ENCODE results near the gene FGD5.
A peak's percentile ranks its signal among the peaks of the same experiment; 100 is the strongest.

FGD5 gene

GRCh38 chr3:14780927-14781507 is 37.7 kb upstream of the FGD5 start:
- H2AK5ac ChIP-seq (ENCODE audit: low read depth, low read length), result no peak overlapping the region
- H3K4me1 ChIP-seq (ENCODE audit: control insufficient read depth in 2 of 2, insufficient read depth in 1 of 2, low read depth in 1 of 2, low read length in 2 of 2), result no peaks in the 10 kb centered on the region
- peak; percentile 24 for DNase-seq (ENCODE audit: low spot score)
- H2AFZ ChIP-seq (ENCODE audit: low read length), result no peak overlapping the region
- H3K4me2 ChIP-seq (ENCODE audit: insufficient read depth, low read length, poor library complexity, severe bottlenecking), result no peak overlapping the region
- no peak overlapping the region for H3K9ac ChIP-seq (ENCODE audit: low read depth, low read length, poor library complexity)
- H3K18ac ChIP-seq (ENCODE audit: low read length), result no peak overlapping the region
- H2BK15ac ChIP-seq (ENCODE audit: low read length), result no peak overlapping the region
- no peak overlapping the region for H3K14ac ChIP-seq (ENCODE audit: low read length)
- no peaks in the 10 kb centered on the region for H3K79me1 ChIP-seq (ENCODE audit: low read depth, low read length)
- H2BK12ac ChIP-seq (ENCODE audit: low read length), result no peak overlapping the region
- H3K27me3 ChIP-seq (ENCODE audit: control insufficient read depth in 3 of 3, insufficient read depth in 3 of 3, low read depth in 1 of 3, low read length in 3 of 3), result peaks cover 0 to 7% (median 0%) of the 10 kb centered on the region in 3 experiments
- H3K4me3 ChIP-seq (ENCODE audit: low read length in 2 of 2), result no peak overlapping the region
- no peak overlapping the region for H3K4ac ChIP-seq (ENCODE audit: low read length)
- no peak overlapping the region for H2BK5ac ChIP-seq (ENCODE audit: low read length)
- H3K36me3 ChIP-seq (replicated peaks in 1 of 2; ENCODE audit: control insufficient read depth in 2 of 2, insufficient read depth in 2 of 2, low read length in 2 of 2), result no peaks in the 10 kb centered on the region
- no CpG with 5 or more reads among the region's 12 CpGs for WGBS, 2 donors (ENCODE audit: extremely low coverage in 2 of 2, insufficient read length in 2 of 2, insufficient replicate concordance in 1 of 2)
- no peak overlapping the region for H4K8ac ChIP-seq (ENCODE audit: low read depth, low read length)
- no peak overlapping the region for H4K91ac ChIP-seq (ENCODE audit: low read depth, low read length, poor library complexity)
- no peak overlapping the region for H2BK120ac ChIP-seq (ENCODE audit: low read depth, low read length)
- no peak overlapping the region for H3K23ac ChIP-seq (ENCODE audit: low read depth, low read length, poor library complexity)
- no peaks in the 10 kb centered on the region for H3K9me3 ChIP-seq (replicated peaks in 1 of 2; ENCODE audit: control insufficient read depth in 2 of 2, insufficient read depth in 1 of 2, low read depth in 1 of 2, low read length in 2 of 2)
- no peak overlapping the region for H3K27ac ChIP-seq (replicated peaks; ENCODE audit: low read length)

GRCh38 chr3:14783480-14784086 is 35.2 kb upstream of the FGD5 start:
- H2BK12ac ChIP-seq (ENCODE audit: low read length), result no peak overlapping the region
- no peaks in the 10 kb centered on the region for H3K79me1 ChIP-seq (ENCODE audit: low read depth, low read length)
- no peak overlapping the region for H3K14ac ChIP-seq (ENCODE audit: low read length)
- no peak overlapping the region for H2BK120ac ChIP-seq (ENCODE audit: low read depth, low read length)
- no CpG with 5 or more reads among the region's 2 CpGs for WGBS, 2 donors (ENCODE audit: extremely low coverage in 2 of 2, insufficient read length in 2 of 2, insufficient replicate concordance in 1 of 2)
- H3K9me3 ChIP-seq (replicated peaks in 1 of 2; ENCODE audit: control insufficient read depth in 2 of 2, insufficient read depth in 1 of 2, low read depth in 1 of 2, low read length in 2 of 2), result no peaks in the 10 kb centered on the region
- no peak overlapping the region for H3K9ac ChIP-seq (ENCODE audit: low read depth, low read length, poor library complexity)
- no peak overlapping the region for H2BK15ac ChIP-seq (ENCODE audit: low read length)
- no peak overlapping the region for H3K4me3 ChIP-seq (ENCODE audit: low read length in 2 of 2)
- no peak overlapping the region for H3K23ac ChIP-seq (ENCODE audit: low read depth, low read length, poor library complexity)
- no peak overlapping the region for H3K27ac ChIP-seq (replicated peaks; ENCODE audit: low read length)
- no peak overlapping the region for H3K4ac ChIP-seq (ENCODE audit: low read length)
- DNase-seq (ENCODE audit: low spot score), result no peak
- no peak overlapping the region for H4K8ac ChIP-seq (ENCODE audit: low read depth, low read length)
- H3K27me3 ChIP-seq (ENCODE audit: control insufficient read depth in 3 of 3, insufficient read depth in 3 of 3, low read depth in 1 of 3, low read length in 3 of 3), result peaks cover 0 to 7% (median 0%) of the 10 kb centered on the region in 3 experiments
- H3K4me2 ChIP-seq (ENCODE audit: insufficient read depth, low read length, poor library complexity, severe bottlenecking), result no peak overlapping the region
- H2AK5ac ChIP-seq (ENCODE audit: low read depth, low read length), result no peak overlapping the region
- H2AFZ ChIP-seq (ENCODE audit: low read length), result peak overlapping the region; percentile 74
- H4K91ac ChIP-seq (ENCODE audit: low read depth, low read length, poor library complexity), result no peak overlapping the region
- H3K36me3 ChIP-seq (replicated peaks in 1 of 2; ENCODE audit: control insufficient read depth in 2 of 2, insufficient read depth in 2 of 2, low read length in 2 of 2), result no peaks in the 10 kb centered on the region
- no peak overlapping the region for H2BK5ac ChIP-seq (ENCODE audit: low read length)
- no peak overlapping the region for H3K18ac ChIP-seq (ENCODE audit: low read length)
- no peaks in the 10 kb centered on the region for H3K4me1 ChIP-seq (ENCODE audit: control insufficient read depth in 2 of 2, insufficient read depth in 1 of 2, low read depth in 1 of 2, low read length in 2 of 2)

- H2BK5ac ChIP-seq (ENCODE audit: low read length), result no peak overlapping the region
- H4K8ac ChIP-seq (ENCODE audit: low read depth, low read length), result no peak overlapping the region
- no peak overlapping the region for H3K18ac ChIP-seq (ENCODE audit: low read length)
- H3K4me2 ChIP-seq (ENCODE audit: insufficient read depth, low read length, poor library complexity, severe bottlenecking), result no peak overlapping the region
- no peaks in the 10 kb centered on the region for H3K79me1 ChIP-seq (ENCODE audit: low read depth, low read length)
- H4K91ac ChIP-seq (ENCODE audit: low read depth, low read length, poor library complexity), result no peak overlapping the region
- H2BK15ac ChIP-seq (ENCODE audit: low read length), result no peak overlapping the region
- H2BK120ac ChIP-seq (ENCODE audit: low read depth, low read length), result no peak overlapping the region
- no peak for DNase-seq (ENCODE audit: low spot score)
- peaks cover 0 to 7% (median 0%) of the 10 kb centered on the region in 3 experiments for H3K27me3 ChIP-seq (ENCODE audit: control insufficient read depth in 3 of 3, insufficient read depth in 3 of 3, low read depth in 1 of 3, low read length in 3 of 3)
- H3K4me1 ChIP-seq (ENCODE audit: control insufficient read depth in 2 of 2, insufficient read depth in 1 of 2, low read depth in 1 of 2, low read length in 2 of 2), result no peaks in the 10 kb centered on the region
- H3K9me3 ChIP-seq (replicated peaks in 1 of 2; ENCODE audit: control insufficient read depth in 2 of 2, insufficient read depth in 1 of 2, low read depth in 1 of 2, low read length in 2 of 2), result no peaks in the 10 kb centered on the region
- H3K4ac ChIP-seq (ENCODE audit: low read length), result no peak overlapping the region
- no peak overlapping the region for H3K14ac ChIP-seq (ENCODE audit: low read length)
- no peak overlapping the region for H3K9ac ChIP-seq (ENCODE audit: low read depth, low read length, poor library complexity)
- H3K23ac ChIP-seq (ENCODE audit: low read depth, low read length, poor library complexity), result no peak overlapping the region
- H3K27ac ChIP-seq (replicated peaks; ENCODE audit: low read length), result no peak overlapping the region
- H2AK5ac ChIP-seq (ENCODE audit: low read depth, low read length), result no peak overlapping the region
- H3K36me3 ChIP-seq (replicated peaks in 1 of 2; ENCODE audit: control insufficient read depth in 2 of 2, insufficient read depth in 2 of 2, low read length in 2 of 2), result no peaks in the 10 kb centered on the region
- no peak overlapping the region for H3K4me3 ChIP-seq (ENCODE audit: low read length in 2 of 2)
- no CpG with 5 or more reads among the region's 8 CpGs for WGBS, 2 donors (ENCODE audit: extremely low coverage in 2 of 2, insufficient read length in 2 of 2, insufficient replicate concordance in 1 of 2)
- H2BK12ac ChIP-seq (ENCODE audit: low read length), result no peak overlapping the region
- H2AFZ ChIP-seq (ENCODE audit: low read length), result peak overlapping the region; percentile 74
Measured at GRCh38 chr3:14784087-14784681, 34.6 kb upstream of the FGD5 start.

Measured in neuronal stem cell (in vitro differentiated cells).